ENCODE measurements around the gene COL16A1. TPM values are rescaled to one million over a fixed set of nuclear protein-coding genes. Genes with fewer than 3 reads are reported as not detected.

The COL16A1 gene
- total RNA-seq, 1 donor: 86.4 TPM

- no peak for DNase-seq (ENCODE audit: low read depth)
- no peak overlapping the region for H3K4me3 ChIP-seq (ENCODE audit: low read depth, low read length)
- TF ChIP-seq CTCF (IDR thresholded peaks at IDR 0.05; ENCODE audit: insufficient read depth, low read depth, low read length): no peak
Observed at GRCh38 chr1:31742462-31743212, 38.8 kb upstream of the COL16A1 start.

GRCh38 chr1:31739346-31739745 is 35.5 kb upstream of the COL16A1 start:
- H3K4me3 ChIP-seq (ENCODE audit: low read depth, low read length): no peak overlapping the region
- no peak for DNase-seq (ENCODE audit: low read depth)
- TF ChIP-seq CTCF (IDR thresholded peaks at IDR 0.05; ENCODE audit: insufficient read depth, low read depth, low read length): no peak

- no peak for DNase-seq (ENCODE audit: low read depth)
- no peak overlapping the region for H3K4me3 ChIP-seq (ENCODE audit: low read depth, low read length)
- no peak for TF ChIP-seq CTCF (IDR thresholded peaks at IDR 0.05; ENCODE audit: insufficient read depth, low read depth, low read length)
Observed at GRCh38 chr1:31736675-31737074, 32.9 kb upstream of the COL16A1 start.

- DNase-seq (ENCODE audit: low read depth): no peak
- TF ChIP-seq CTCF (IDR thresholded peaks at IDR 0.05; ENCODE audit: insufficient read depth, low read depth, low read length): no peak
- H3K4me3 ChIP-seq (ENCODE audit: low read depth, low read length): no peak overlapping the region
Observed at GRCh38 chr1:31735571-31735970, 31.8 kb upstream of the COL16A1 start.

- DNase-seq (ENCODE audit: low read depth): no peak
- no peak overlapping the region for H3K4me3 ChIP-seq (ENCODE audit: low read depth, low read length)
- no peak for TF ChIP-seq CTCF (IDR thresholded peaks at IDR 0.05; ENCODE audit: insufficient read depth, low read depth, low read length)
Observed at GRCh38 chr1:31734582-31735107, 30.8 kb upstream of the COL16A1 start.

- DNase-seq (ENCODE audit: low read depth): no peak
Observed at GRCh38 chr1:31733389-31734219, 29.8 kb upstream of the COL16A1 start.

More at GRCh38 chr1:31733389-31734219, 29.8 kb upstream of the COL16A1 start:
- no peak for TF ChIP-seq CTCF (IDR thresholded peaks at IDR 0.05; ENCODE audit: insufficient read depth, low read depth, low read length)
- no peak overlapping the region for H3K4me3 ChIP-seq (ENCODE audit: low read depth, low read length)

All from fibroblast of villous mesenchyme (primary cell).